ENCODE results near the gene GPAM. TPM values are rescaled to one million over a fixed set of nuclear protein-coding genes. Genes with fewer than 3 reads are reported as not detected.

GPAM gene
- total and polyA plus RNA-seq, 4 donors: 35.5 to 214 (median 147) TPM

- Histone ChIP-seq H3K9me3 (ENCODE audit: control insufficient read depth in 4 of 4, low read length in 3 of 4) (no peaks in the 10 kb centered on the region), H3K27me3 (ENCODE audit: control insufficient read depth in 4 of 4, insufficient read depth in 4 of 4, low read length in 3 of 4) (no peaks in the 10 kb centered on the region), H3K27ac (ENCODE audit: low read depth in 1 of 2, low read length in 2 of 2) (no peak overlapping the region), H3K36me3 (ENCODE audit: control insufficient read depth in 4 of 4, insufficient read depth in 3 of 4, low read depth in 1 of 4, low read length in 3 of 4) (no peaks in the 10 kb centered on the region), H3K4me3 (ENCODE audit: low read depth in 1 of 3, low read length in 3 of 3) (no peak overlapping the region), H3K9ac (ENCODE audit: low read depth in 1 of 2, low read length in 2 of 2) (no peak overlapping the region), H3K4me1 (ENCODE audit: control insufficient read depth in 4 of 4, insufficient read depth in 4 of 4, low read length in 3 of 4) (no peaks in the 10 kb centered on the region)
- WGBS: 73% methylated on average over 7 of the region's 7 CpGs
- DNase-seq (ENCODE audit: low spot score): no peak
- TF ChIP-seq JUND (IDR thresholded peaks at IDR 0.05): no peak
- TF ChIP-seq SP1 (IDR thresholded peaks at IDR 0.05): no peak
These were observed 44.4 kb downstream of the GPAM start for GRCh38 chr10:112139176-112139575.

DNA sequence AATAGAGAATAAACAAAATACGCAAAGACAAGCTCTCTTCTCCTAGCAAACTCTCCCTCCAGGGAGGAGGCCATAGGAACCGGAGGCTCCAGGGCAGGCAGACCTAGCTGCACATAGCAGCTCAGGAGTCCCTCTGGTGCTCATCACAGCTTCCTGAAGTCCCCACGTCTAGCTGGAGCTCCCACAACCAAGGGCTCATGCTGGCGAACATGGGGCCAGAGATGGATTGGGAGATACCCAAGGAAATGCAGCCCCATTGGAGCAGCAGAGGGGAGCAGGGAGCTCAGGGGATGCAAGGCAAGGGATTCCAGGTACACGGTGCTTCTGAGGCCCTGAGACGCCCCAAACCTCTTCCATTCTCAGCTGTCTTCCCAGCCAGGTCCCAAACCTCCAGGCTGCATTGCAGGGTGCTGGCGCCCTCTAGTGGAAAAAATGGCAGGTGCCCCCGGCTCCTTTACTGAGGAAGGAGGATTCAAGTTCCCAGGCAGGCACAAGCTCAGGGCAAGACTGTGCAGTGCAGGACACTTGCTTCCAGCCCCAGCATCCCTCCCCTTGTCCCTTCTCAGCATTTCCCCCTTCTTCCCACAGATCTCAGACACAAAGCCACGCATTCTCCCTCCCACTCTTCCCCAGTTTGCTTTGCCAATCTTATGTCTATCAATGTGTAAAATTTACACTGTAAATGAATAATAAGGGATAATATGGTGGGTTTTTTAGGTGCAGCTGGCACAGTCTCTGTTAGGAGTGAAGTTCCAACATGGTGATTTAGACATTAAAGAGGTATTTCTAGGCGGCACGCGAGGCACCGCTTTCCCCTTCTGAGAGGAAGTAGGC is 46.2 kb downstream of the GPAM start:
- no peaks in the 10 kb centered on the region for H3K36me3 ChIP-seq (ENCODE audit: control insufficient read depth in 4 of 4, insufficient read depth in 3 of 4, low read depth in 1 of 4, low read length in 3 of 4)
- peak; percentile 77 for DNase-seq (ENCODE audit: low spot score)
- no peak overlapping the region for H3K9ac ChIP-seq (ENCODE audit: low read depth in 1 of 2, low read length in 2 of 2)
- H3K27ac ChIP-seq (ENCODE audit: low read depth in 1 of 2, low read length in 2 of 2): no peak overlapping the region
- H3K27me3 ChIP-seq (ENCODE audit: control insufficient read depth in 4 of 4, insufficient read depth in 4 of 4, low read length in 3 of 4): no peaks in the 10 kb centered on the region
- 68% methylated on average over 13 of the region's 13 CpGs for WGBS
- TF ChIP-seq RXRA (IDR thresholded peaks at IDR 0.05) (no peak), RAD21 (IDR thresholded peaks at IDR 0.05) (peak; percentile 81 to 82), FOXA2 (IDR thresholded peaks at IDR 0.05) (no peak), TAF1 (conservative IDR thresholded peaks at IDR 0.05) (no peak), YY1 (IDR thresholded peaks at IDR 0.05) (no peak), ATF3 (IDR thresholded peaks at IDR 0.05) (no peak)
- TF ChIP-seq, protein P1, sequence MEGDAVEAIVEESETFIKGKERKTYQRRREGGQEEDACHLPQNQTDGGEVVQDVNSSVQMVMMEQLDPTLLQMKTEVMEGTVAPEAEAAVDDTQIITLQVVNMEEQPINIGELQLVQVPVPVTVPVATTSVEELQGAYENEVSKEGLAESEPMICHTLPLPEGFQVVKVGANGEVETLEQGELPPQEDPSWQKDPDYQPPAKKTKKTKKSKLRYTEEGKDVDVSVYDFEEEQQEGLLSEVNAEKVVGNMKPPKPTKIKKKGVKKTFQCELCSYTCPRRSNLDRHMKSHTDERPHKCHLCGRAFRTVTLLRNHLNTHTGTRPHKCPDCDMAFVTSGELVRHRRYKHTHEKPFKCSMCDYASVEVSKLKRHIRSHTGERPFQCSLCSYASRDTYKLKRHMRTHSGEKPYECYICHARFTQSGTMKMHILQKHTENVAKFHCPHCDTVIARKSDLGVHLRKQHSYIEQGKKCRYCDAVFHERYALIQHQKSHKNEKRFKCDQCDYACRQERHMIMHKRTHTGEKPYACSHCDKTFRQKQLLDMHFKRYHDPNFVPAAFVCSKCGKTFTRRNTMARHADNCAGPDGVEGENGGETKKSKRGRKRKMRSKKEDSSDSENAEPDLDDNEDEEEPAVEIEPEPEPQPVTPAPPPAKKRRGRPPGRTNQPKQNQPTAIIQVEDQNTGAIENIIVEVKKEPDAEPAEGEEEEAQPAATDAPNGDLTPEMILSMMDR (IDR thresholded peaks at IDR 0.05; ENCODE audit: low read depth, low read length, missing input control): peak; percentile 86
- H3K4me1 ChIP-seq (ENCODE audit: control insufficient read depth in 4 of 4, insufficient read depth in 4 of 4, low read length in 3 of 4): no peaks in the 10 kb centered on the region
- H3K4me3 ChIP-seq (ENCODE audit: low read depth in 1 of 3, low read length in 3 of 3): no peak overlapping the region
- H3K9me3 ChIP-seq (ENCODE audit: control insufficient read depth in 4 of 4, low read length in 3 of 4): no peaks in the 10 kb centered on the region

GRCh38 chr10:112136486-112137153 is 46.9 kb downstream of the GPAM start:
- no peak overlapping the region for H3K9ac ChIP-seq (ENCODE audit: low read depth in 1 of 2, low read length in 2 of 2)
- no peak overlapping the region for H3K27ac ChIP-seq (ENCODE audit: low read depth in 1 of 2, low read length in 2 of 2)
- no peaks in the 10 kb centered on the region for H3K36me3 ChIP-seq (ENCODE audit: control insufficient read depth in 4 of 4, insufficient read depth in 3 of 4, low read depth in 1 of 4, low read length in 3 of 4)
- no peaks in the 10 kb centered on the region for H3K27me3 ChIP-seq (ENCODE audit: control insufficient read depth in 4 of 4, insufficient read depth in 4 of 4, low read length in 3 of 4)
- H3K4me1 ChIP-seq (ENCODE audit: control insufficient read depth in 4 of 4, insufficient read depth in 4 of 4, low read length in 3 of 4): no peaks in the 10 kb centered on the region
- WGBS: 85% methylated on average over 5 of the region's 5 CpGs
- DNase-seq (ENCODE audit: low spot score): no peak
- H3K9me3 ChIP-seq (ENCODE audit: control insufficient read depth in 4 of 4, low read length in 3 of 4): no peaks in the 10 kb centered on the region
- H3K4me3 ChIP-seq (ENCODE audit: low read depth in 1 of 3, low read length in 3 of 3): no peak overlapping the region
- TF ChIP-seq HNF4A (conservative IDR thresholded peaks at IDR 0.05) (no peak), FOXA1 (IDR thresholded peaks at IDR 0.05) (no peak), EGR1 (IDR thresholded peaks at IDR 0.05; ENCODE audit: low read depth in 2 of 2) (no peak), HNF4G (IDR thresholded peaks at IDR 0.05) (no peak), ATF3 (IDR thresholded peaks at IDR 0.05) (no peak), RXRA (IDR thresholded peaks at IDR 0.05) (no peak), ZBTB33 (IDR thresholded peaks at IDR 0.05) (no peak), RAD21 (IDR thresholded peaks at IDR 0.05) (no peak), FOXA2 (IDR thresholded peaks at IDR 0.05) (no peak), TAF1 (conservative IDR thresholded peaks at IDR 0.05) (no peak), YY1 (IDR thresholded peaks at IDR 0.05) (no peak)
- TF ChIP-seq, protein P1 (IDR thresholded peaks at IDR 0.05; ENCODE audit: low read depth, low read length, missing input control): no peak
- TF ChIP-seq, protein P2, sequence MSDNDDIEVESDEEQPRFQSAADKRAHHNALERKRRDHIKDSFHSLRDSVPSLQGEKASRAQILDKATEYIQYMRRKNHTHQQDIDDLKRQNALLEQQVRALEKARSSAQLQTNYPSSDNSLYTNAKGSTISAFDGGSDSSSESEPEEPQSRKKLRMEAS (IDR thresholded peaks at IDR 0.05): no peak

Data from liver (tissue), 9 donors.